Fibroblast of mammary gland (primary cell): ENCODE results near the gene STUM.

Experiments used
- DNase-seq: peaks from one replicate; pipeline ENCODE4 v3.0.0-alpha.2; 2010; ENCODE audit warnings: low read depth
- H3K4me3 ChIP-seq: 2 replicates; pipeline ENCODE4 v1.5.1; 2011; ENCODE audit warnings: low read depth, mild to moderate bottlenecking, low read length, moderate library complexity; ENCODE audit not compliant: control insufficient read depth
- CTCF ChIP-seq: conservative IDR thresholded peaks from 2 replicates; pipeline ENCODE4 v1.5.1; 2011; ENCODE audit warnings: low read depth, low read length, inconsistent platforms; ENCODE audit not compliant: control insufficient read depth, insufficient read depth

STUM gene

GRCh38 chr1:226646026-226646869 lies 97.7 kb downstream of the STUM start:
- H3K4me3 ChIP-seq = no peak overlapping the region
- no peak for TF ChIP-seq CTCF
- DNase-seq = no peak

GRCh38 chr1:226646870-226647449 lies 98.4 kb downstream of the STUM start:
- no peak for DNase-seq
- TF ChIP-seq CTCF = no peak
- no peak overlapping the region for H3K4me3 ChIP-seq

GRCh38 chr1:226647719-226648118 lies 99.2 kb downstream of the STUM start:
- no peak overlapping the region for H3K4me3 ChIP-seq
- TF ChIP-seq CTCF = no peak
- DNase-seq = no peak

GRCh38 chr1:226648421-226648820 lies 99.9 kb downstream of the STUM start:
- H3K4me3 ChIP-seq = no peak overlapping the region
- TF ChIP-seq CTCF = no peak
- DNase-seq = no peak

- TF ChIP-seq CTCF = no peak
- H3K4me3 ChIP-seq = no peak overlapping the region
- DNase-seq = no peak
These were observed 100.7 kb downstream of the STUM start for GRCh38 chr1:226649244-226649643.

- DNase-seq = peak; percentile 50
- no peak overlapping the region for H3K4me3 ChIP-seq
- peak; percentile 33 for TF ChIP-seq CTCF
These were observed 101.2 kb downstream of the STUM start for GRCh38 chr1:226649780-226650179.
